Right atrium auricular region (tissue), 2 donors: ENCODE results near the gene P2RX2. TPM values are rescaled to one million over a fixed set of nuclear protein-coding genes. Genes with fewer than 3 reads are reported as not detected.

ENCODE experiments used
- DNase-seq: peaks from one replicate; pipeline ENCODE4 v3.0.0-alpha.2; 2019; ENCODE audit warnings: low spot score
- H3K27ac ChIP-seq, 2 donors: fragments of 200-600 bp; sonication (generic); 1 replicate in 1 of 2; 2 replicates in 1 of 2; pipeline ENCODE4 v1.5.1; 2016 to 2019
- H3K27me3 ChIP-seq, 2 donors: fragments of 200-600 bp; sonication (generic); one replicate each; pipeline versions ENCODE4 v1.5.1 to v1.6.0; 2017 to 2019
- H3K36me3 ChIP-seq: fragments of 200-600 bp; sonication (generic); one replicate; pipeline ENCODE4 v1.5.1; 2016
- H3K4me1 ChIP-seq, 2 donors: fragments of 200-600 bp; sonication (generic); one replicate each; pipeline versions ENCODE4 v1.5.1 to v1.6.0; 2017 to 2019
- H3K4me3 ChIP-seq, 2 donors: fragments of 200-600 bp; sonication (generic); 1 replicate in 1 of 2; 2 replicates in 1 of 2; pipeline ENCODE4 v1.5.1; 2017 to 2019; ENCODE audit warnings: mild to moderate bottlenecking in 1 of 2, moderate library complexity in 1 of 2
- H3K9me3 ChIP-seq, 2 donors: fragments of 200-600 bp; sonication (generic); one replicate each; pipeline ENCODE4 v1.5.1; 2019
- total RNA-seq, 2 donors: library from RNA; depleted of rRNA; stranded (reverse); fragments of >200 nt; gene quantifications; one replicate each; pipeline ENCODE4 v1.1.0, GENCODE V29; 2016
- TF ChIP-seq, protein P1 (sequence below), 2 donors: fragments of 200-600 bp; sonication (generic); IDR thresholded peaks; one replicate each; pipeline ENCODE4 v1.5.1; 2019; ENCODE audit warnings: antibody characterized with exemption in 2 of 2

The P2RX2 gene
- total RNA-seq, 2 donors from 2014 or later: not detected

DNA sequence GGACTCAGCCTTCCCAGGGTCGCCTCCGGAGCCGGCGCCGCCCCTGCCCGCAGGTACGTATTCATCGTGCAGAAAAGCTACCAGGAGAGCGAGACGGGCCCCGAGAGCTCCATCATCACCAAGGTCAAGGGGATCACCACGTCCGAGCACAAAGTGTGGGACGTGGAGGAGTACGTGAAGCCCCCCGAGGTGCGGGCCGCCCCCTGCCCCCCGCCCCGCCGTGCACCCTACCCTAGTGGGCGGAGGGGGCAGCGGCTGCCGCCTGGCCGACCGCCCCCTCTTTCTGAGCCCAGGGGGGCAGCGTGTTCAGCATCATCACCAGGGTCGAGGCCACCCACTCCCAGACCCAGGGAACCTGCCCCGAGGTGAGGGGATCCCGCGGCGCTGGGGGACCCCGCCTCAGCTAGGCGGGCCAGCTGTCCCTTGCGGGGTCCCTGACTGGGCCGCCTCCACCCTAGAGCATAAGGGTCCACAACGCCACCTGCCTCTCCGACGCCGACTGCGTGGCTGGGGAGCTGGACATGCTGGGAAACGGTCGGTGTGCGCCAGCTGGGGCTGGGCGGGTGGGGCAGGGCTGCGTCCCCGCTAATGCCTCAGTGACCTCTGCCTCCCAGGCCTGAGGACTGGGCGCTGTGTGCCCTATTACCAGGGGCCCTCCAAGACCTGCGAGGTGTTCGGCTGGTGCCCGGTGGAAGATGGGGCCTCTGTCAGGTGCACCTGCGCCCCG, 973 bp downstream of the P2RX2 start:
- Histone ChIP-seq H3K27ac (no peak overlapping the region), H3K36me3 (peaks cover 9% of the 10 kb centered on the region), H3K4me1 (peaks cover 0 to 19% of the 10 kb centered on the region in 2 donors), H3K4me3 (no peak overlapping the region), H3K9me3 (peaks cover 0 to 25% of the 10 kb centered on the region in 2 donors), H3K27me3 (peaks cover 26% of the 10 kb centered on the region in 2 donors)
- DNase-seq: no peak
- TF ChIP-seq, protein P1, sequence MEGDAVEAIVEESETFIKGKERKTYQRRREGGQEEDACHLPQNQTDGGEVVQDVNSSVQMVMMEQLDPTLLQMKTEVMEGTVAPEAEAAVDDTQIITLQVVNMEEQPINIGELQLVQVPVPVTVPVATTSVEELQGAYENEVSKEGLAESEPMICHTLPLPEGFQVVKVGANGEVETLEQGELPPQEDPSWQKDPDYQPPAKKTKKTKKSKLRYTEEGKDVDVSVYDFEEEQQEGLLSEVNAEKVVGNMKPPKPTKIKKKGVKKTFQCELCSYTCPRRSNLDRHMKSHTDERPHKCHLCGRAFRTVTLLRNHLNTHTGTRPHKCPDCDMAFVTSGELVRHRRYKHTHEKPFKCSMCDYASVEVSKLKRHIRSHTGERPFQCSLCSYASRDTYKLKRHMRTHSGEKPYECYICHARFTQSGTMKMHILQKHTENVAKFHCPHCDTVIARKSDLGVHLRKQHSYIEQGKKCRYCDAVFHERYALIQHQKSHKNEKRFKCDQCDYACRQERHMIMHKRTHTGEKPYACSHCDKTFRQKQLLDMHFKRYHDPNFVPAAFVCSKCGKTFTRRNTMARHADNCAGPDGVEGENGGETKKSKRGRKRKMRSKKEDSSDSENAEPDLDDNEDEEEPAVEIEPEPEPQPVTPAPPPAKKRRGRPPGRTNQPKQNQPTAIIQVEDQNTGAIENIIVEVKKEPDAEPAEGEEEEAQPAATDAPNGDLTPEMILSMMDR (IDR thresholded peaks at IDR 0.05): no peak

DNA sequence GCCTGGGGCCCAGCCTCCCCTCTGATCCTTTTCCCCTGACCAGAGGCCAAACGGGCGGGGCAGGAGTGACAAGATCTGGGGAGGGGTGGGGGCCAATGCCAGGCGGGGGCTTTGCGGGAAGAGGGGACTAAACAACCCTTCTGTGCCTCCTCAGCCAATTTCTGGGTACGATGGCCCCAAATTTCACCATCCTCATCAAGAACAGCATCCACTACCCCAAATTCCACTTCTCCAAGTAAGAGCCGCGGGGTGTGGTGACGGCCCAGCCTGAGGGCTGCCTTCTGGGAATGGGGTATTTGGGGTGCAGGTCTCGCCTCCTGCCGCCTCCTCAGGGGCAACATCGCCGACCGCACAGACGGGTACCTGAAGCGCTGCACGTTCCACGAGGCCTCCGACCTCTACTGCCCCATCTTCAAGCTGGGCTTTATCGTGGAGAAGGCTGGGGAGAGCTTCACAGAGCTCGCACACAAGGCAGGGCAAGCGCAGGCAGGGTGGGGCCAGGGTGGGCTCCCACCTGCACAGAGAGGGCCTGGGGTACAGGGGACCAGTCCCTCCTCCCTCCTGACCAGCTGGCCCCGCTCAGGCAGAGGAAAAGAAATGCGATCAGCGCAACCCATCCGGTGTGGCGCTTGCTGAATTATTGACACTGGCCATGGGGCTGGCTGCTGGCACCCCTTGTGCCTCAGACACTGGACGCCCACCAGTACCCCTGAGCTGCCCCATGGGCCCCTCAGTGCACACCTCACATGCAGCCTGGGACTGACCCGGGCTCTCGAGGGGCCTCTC, 1.7 kb downstream of the P2RX2 start:
- Histone ChIP-seq H3K4me3 (no peak overlapping the region), H3K27me3 (peaks cover 26% of the 10 kb centered on the region in 2 donors), H3K4me1 (peaks cover 0 to 19% of the 10 kb centered on the region in 2 donors), H3K27ac (no peak overlapping the region), H3K9me3 (peaks cover 0 to 25% of the 10 kb centered on the region in 2 donors), H3K36me3 (peaks cover 12% of the 10 kb centered on the region)
- no peak for DNase-seq
- TF ChIP-seq, protein P1 (IDR thresholded peaks at IDR 0.05): no peak

DNA sequence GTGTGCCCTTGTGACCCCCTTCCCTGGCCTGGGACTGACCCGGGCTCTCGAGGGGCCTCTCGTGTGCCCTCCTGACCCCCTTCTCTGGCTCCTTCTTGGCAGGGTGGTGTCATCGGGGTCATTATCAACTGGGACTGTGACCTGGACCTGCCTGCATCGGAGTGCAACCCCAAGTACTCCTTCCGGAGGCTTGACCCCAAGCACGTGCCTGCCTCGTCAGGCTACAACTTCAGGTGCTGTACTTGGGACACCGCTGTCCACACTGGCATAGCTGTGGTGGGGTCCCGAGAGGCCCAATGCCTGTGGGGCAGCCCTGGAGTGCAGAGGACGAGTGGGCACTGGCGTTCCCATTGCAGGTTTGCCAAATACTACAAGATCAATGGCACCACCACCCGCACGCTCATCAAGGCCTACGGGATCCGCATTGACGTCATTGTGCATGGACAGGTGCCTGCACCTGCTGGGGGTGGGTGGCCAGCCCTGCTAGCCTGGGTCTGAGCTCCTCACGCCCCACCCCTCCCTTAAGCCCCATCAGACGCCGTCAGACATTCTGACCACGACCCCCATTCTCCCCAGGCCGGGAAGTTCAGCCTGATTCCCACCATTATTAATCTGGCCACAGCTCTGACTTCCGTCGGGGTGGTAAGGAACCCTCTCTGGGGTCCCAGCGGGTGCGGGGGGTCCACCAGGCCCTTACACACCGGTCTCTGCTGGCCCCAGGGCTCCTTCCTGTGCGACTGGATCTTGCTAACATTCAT, 2.5 kb downstream of the P2RX2 start:
- DNase-seq: no peak
- Histone ChIP-seq H3K4me1 (peaks cover 0 to 19% of the 10 kb centered on the region in 2 donors), H3K36me3 (peaks cover 19% of the 10 kb centered on the region), H3K27ac (no peak overlapping the region), H3K4me3 (no peak overlapping the region), H3K27me3 (peaks cover 26% of the 10 kb centered on the region in 2 donors), H3K9me3 (peaks cover 0 to 19% of the 10 kb centered on the region in 2 donors)
- TF ChIP-seq, protein P1 (IDR thresholded peaks at IDR 0.05): no peak

DNA sequence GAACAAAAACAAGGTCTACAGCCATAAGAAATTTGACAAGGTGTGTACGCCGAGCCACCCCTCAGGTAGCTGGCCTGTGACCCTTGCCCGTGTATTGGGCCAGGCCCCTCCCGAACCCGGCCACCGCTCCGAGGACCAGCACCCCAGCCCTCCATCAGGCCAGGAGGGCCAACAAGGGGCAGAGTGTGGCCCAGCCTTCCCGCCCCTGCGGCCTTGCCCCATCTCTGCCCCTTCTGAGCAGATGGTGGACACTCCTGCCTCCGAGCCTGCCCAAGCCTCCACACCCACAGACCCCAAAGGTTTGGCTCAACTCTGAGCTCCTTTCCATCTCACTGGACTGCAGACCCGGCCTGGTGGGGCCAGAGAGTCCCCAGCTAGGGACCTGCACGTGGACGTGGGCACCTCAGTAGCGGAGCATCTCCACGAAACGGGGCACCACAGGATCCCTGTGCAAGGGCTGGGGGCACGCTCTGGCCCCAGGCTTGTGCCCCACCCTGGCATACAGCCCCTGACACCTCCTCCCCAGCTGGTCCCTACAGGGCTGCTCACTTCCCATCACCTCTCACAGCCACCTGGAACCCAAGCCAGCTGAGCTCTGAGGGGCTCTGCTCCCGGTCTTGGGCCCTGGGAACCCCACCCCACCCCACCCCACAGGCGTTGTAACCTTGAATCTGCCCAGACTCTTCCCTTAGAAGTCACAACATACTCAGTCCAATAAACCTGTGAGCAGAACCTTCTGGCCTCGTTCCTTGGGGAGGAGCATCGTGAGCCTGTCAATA, 3.3 kb downstream of the P2RX2 start:
- TF ChIP-seq, protein P1 (IDR thresholded peaks at IDR 0.05): no peak
- Histone ChIP-seq H3K4me1 (peaks cover 0 to 19% of the 10 kb centered on the region in 2 donors), H3K9me3 (peaks cover 0 to 12% of the 10 kb centered on the region in 2 donors), H3K36me3 (peaks cover 19% of the 10 kb centered on the region), H3K27ac (no peak overlapping the region), H3K27me3 (peaks cover 21 to 26% of the 10 kb centered on the region in 2 donors), H3K4me3 (no peak overlapping the region)
- no peak for DNase-seq
